Astrocyte (in vitro differentiated cells and primary cell): ENCODE data around the gene RNF223. TPM values are rescaled to one million over a fixed set of nuclear protein-coding genes. Genes with fewer than 3 reads are reported as not detected.

Source experiments
- DNase-seq: peaks from one replicate; pipeline ENCODE4 v3.0.0-alpha.2; 2010; ENCODE audit warnings: low read depth
- FAIRE-seq: peaks from 2 replicates; lab custom pipeline; 2011; peaks lifted over from hg19 to GRCh38; lab: Jason Lieb, UNC
- H2AFZ ChIP-seq: 2 replicates; pipeline ENCODE4 v1.6.0; 2012; ENCODE audit warnings: low read depth, low read length, inconsistent platforms
- H3K27ac ChIP-seq: 2 replicates; pipeline ENCODE4 v1.5.1; 2011; ENCODE audit warnings: low read depth, low read length, inconsistent platforms
- H3K27me3 ChIP-seq: 2 replicates; pipeline ENCODE4 v1.6.0; 2011; ENCODE audit warnings: low read length, inconsistent platforms; ENCODE audit not compliant: insufficient read depth
- H3K36me3 ChIP-seq: 2 replicates; pipeline ENCODE4 v1.5.1; 2011; ENCODE audit warnings: low read length, inconsistent platforms; ENCODE audit not compliant: insufficient read depth
- H3K4me1 ChIP-seq: 2 replicates; pipeline ENCODE4 v1.5.1; 2011; ENCODE audit warnings: low read length, inconsistent platforms; ENCODE audit not compliant: insufficient read depth
- H3K4me2 ChIP-seq: 2 replicates; pipeline ENCODE4 v1.6.0; 2012; ENCODE audit warnings: low read length, inconsistent platforms
- H3K4me3 ChIP-seq: 2 replicates; pipeline ENCODE4 v1.5.1; 2011; ENCODE audit warnings: low read depth, mild to moderate bottlenecking, low read length, inconsistent platforms; ENCODE audit not compliant: insufficient read depth
- H3K79me2 ChIP-seq: 2 replicates; pipeline ENCODE4 v1.6.0; 2012; ENCODE audit warnings: mild to moderate bottlenecking, low read length, inconsistent platforms; ENCODE audit not compliant: insufficient read depth
- H3K9ac ChIP-seq: 2 replicates; pipeline ENCODE4 v1.6.0; 2012; ENCODE audit warnings: mild to moderate bottlenecking, low read length, inconsistent platforms
- H3K9me3 ChIP-seq: 2 replicates; pipeline ENCODE4 v1.5.1; 2012; ENCODE audit warnings: low read depth, mild to moderate bottlenecking, low read length, inconsistent platforms; ENCODE audit not compliant: insufficient read depth
- H4K20me1 ChIP-seq: 2 replicates; pipeline ENCODE4 v1.6.0; 2012; ENCODE audit warnings: low read length, inconsistent platforms; ENCODE audit not compliant: insufficient read depth
- H3K27ac Mint-ChIP-seq: one replicate; pipeline ENCODE4 v1.8.0; 2021; ENCODE audit warnings: mild to moderate bottlenecking, mixed read lengths; ENCODE audit not compliant: unreplicated experiment
- H3K27me3 Mint-ChIP-seq: one replicate; pipeline ENCODE4 v1.8.0; 2021; ENCODE audit warnings: low read depth, mixed read lengths; ENCODE audit not compliant: unreplicated experiment
- H3K36me3 Mint-ChIP-seq: one replicate; pipeline ENCODE4 v1.8.0; 2021; ENCODE audit warnings: low read depth, mixed read lengths; ENCODE audit not compliant: unreplicated experiment
- H3K4me1 Mint-ChIP-seq: one replicate; pipeline ENCODE4 v1.8.0; 2021; ENCODE audit warnings: low read depth, mixed read lengths; ENCODE audit not compliant: unreplicated experiment
- H3K4me3 Mint-ChIP-seq: one replicate; pipeline ENCODE4 v1.8.0; 2021; ENCODE audit warnings: mild to moderate bottlenecking, moderate library complexity, mixed read lengths; ENCODE audit not compliant: unreplicated experiment
- H3K9me3 Mint-ChIP-seq: one replicate; pipeline ENCODE4 v1.8.0; 2021; ENCODE audit warnings: mild to moderate bottlenecking, mixed read lengths; ENCODE audit not compliant: unreplicated experiment
- CTCF ChIP-seq: IDR thresholded peaks from 2 replicates; pipeline ENCODE4 v1.5.1; 2011; ENCODE audit warnings: low read depth, mild to moderate bottlenecking, inconsistent platforms, low read length, moderate library complexity; ENCODE audit not compliant: insufficient read depth
- EZH2 ChIP-seq: IDR thresholded peaks from 2 replicates; pipeline ENCODE4 v1.6.1; 2012; ENCODE audit warnings: mild to moderate bottlenecking, low read length, inconsistent platforms; ENCODE audit not compliant: insufficient read depth
- total RNA-seq: library from RNA; stranded (reverse); gene quantifications from 2 replicates; pipeline ENCODE4 v1.2.1, GENCODE V29; 2021

Gene RNF223
- total RNA-seq, 1 donor from 2014 or later, result 0.18 TPM

GRCh38 chr1:1051127-1051810, 22.8 kb downstream of the RNF223 start:
- no peaks in the 10 kb centered on the region for H3K79me2 ChIP-seq
- TF ChIP-seq CTCF (no peak), EZH2 (no peak)
- H3K36me3 ChIP-seq, result peaks cover 7% of the 10 kb centered on the region
- no peaks in the 10 kb centered on the region for H3K4me1 ChIP-seq
- no peak overlapping the region for H3K4me3 ChIP-seq
- Mint-ChIP-seq H3K4me3 (no peak overlapping the region), H3K36me3 (peaks cover 12% of the 10 kb centered on the region), H3K4me1 (no peaks in the 10 kb centered on the region), H3K27ac (no peak overlapping the region), H3K27me3 (no peaks in the 10 kb centered on the region), H3K9me3 (no peaks in the 10 kb centered on the region)
- no peak overlapping the region for H3K9ac ChIP-seq
- H3K4me2 ChIP-seq, result no peak overlapping the region
- no peaks in the 10 kb centered on the region for H3K27me3 ChIP-seq
- peaks cover 42% of the 10 kb centered on the region for H4K20me1 ChIP-seq
- H2AFZ ChIP-seq, result no peak overlapping the region
- no peaks in the 10 kb centered on the region for H3K9me3 ChIP-seq
- DNase-seq, result no peak
- no peak for FAIRE-seq
- no peak overlapping the region for H3K27ac ChIP-seq

GRCh38 chr1:1050577-1051052, 23.5 kb downstream of the RNF223 start:
- TF ChIP-seq EZH2 (no peak), CTCF (no peak)
- H4K20me1 ChIP-seq, result peaks cover 38% of the 10 kb centered on the region
- no peaks in the 10 kb centered on the region for H3K9me3 Mint-ChIP-seq
- no peaks in the 10 kb centered on the region for H3K27me3 ChIP-seq
- H3K9ac ChIP-seq, result no peak overlapping the region
- H3K9me3 ChIP-seq, result no peaks in the 10 kb centered on the region
- H3K36me3 ChIP-seq, result peaks cover 7% of the 10 kb centered on the region
- no peak overlapping the region for H3K4me3 Mint-ChIP-seq
- peaks cover 15% of the 10 kb centered on the region for H3K36me3 Mint-ChIP-seq
- H3K4me1 ChIP-seq, result no peaks in the 10 kb centered on the region
- H3K4me3 ChIP-seq, result no peak overlapping the region
- H3K4me1 Mint-ChIP-seq, result no peaks in the 10 kb centered on the region
- DNase-seq (no peak), FAIRE-seq (no peak)
- H3K27ac Mint-ChIP-seq, result no peak overlapping the region
- H3K79me2 ChIP-seq, result no peaks in the 10 kb centered on the region
- no peak overlapping the region for H2AFZ ChIP-seq
- no peak overlapping the region for H3K4me2 ChIP-seq
- H3K27me3 Mint-ChIP-seq, result no peaks in the 10 kb centered on the region
- no peak overlapping the region for H3K27ac ChIP-seq
